Stomach (tissue), 9 donors: Measurements from ENCODE around the gene BSN. TPM values are rescaled to one million over a fixed set of nuclear protein-coding genes. Genes with fewer than 3 reads are reported as not detected.
"Not testable (repeated sequence)": the region's sequence is repeated elsewhere in the genome, so short reads cannot be mapped to it uniquely, and the experiment has no call there.

Experiments used
- DNase-seq, 2 donors: peaks; one replicate each; pipeline versions ENCODE4 v3.0.0 to v3.0.0-alpha.2; 2013 to 2019
- H3K27ac ChIP-seq, 5 donors: fragments of 200-600 bp in 4 of 5; sonication (generic) in 4 of 5; one replicate each; pipeline ENCODE4 v1.5.1; 2013 to 2019; ENCODE audit warnings: mild to moderate bottlenecking in 1 of 5, moderate library complexity in 1 of 5
- H3K27me3 ChIP-seq, 3 donors: fragments of 200-600 bp; sonication (generic); one replicate each; pipeline ENCODE4 v1.5.1; 2017 to 2019; ENCODE audit warnings: mixed run types in 1 of 3
- H3K36me3 ChIP-seq, 4 donors: fragments of 200-600 bp; sonication (generic); 1 replicate in 3 of 4; 2 replicates in 1 of 4; pipeline ENCODE4 v1.5.1; 2016 to 2019
- H3K4me1 ChIP-seq, 4 donors: fragments of 200-600 bp; sonication (generic); one replicate each; pipeline ENCODE4 v1.5.1; 2016 to 2019
- H3K4me3 ChIP-seq, 4 donors: fragments of 200-600 bp; sonication (generic) in 3 of 4; one replicate each; pipeline ENCODE4 v1.5.1; 2016 to 2019; ENCODE audit warnings: mild to moderate bottlenecking in 1 of 4
- H3K9me3 ChIP-seq, 4 donors: fragments of 200-600 bp; sonication (generic); one replicate each; pipeline ENCODE4 v1.5.1; 2016 to 2019
- EP300 ChIP-seq: sonication (generic); formaldehyde crosslinking; IDR thresholded peaks from one replicate; pipeline ENCODE4 v1.6.1; 2017; ENCODE audit warnings: antibody characterized with exemption
- POLR2A ChIP-seq, 4 donors: fragments of 450-650 bp; IDR thresholded peaks; one replicate each; pipeline ENCODE4 v1.6.1; 2016; ENCODE audit warnings: antibody characterized with exemption in 4 of 4, control low read depth in 2 of 4, mild to moderate bottlenecking in 1 of 4, moderate library complexity in 1 of 4
- POLR2AphosphoS5 ChIP-seq, 3 donors: sonication (generic); formaldehyde crosslinking; IDR thresholded peaks; one replicate each; pipeline ENCODE4 v1.6.1; 2016; ENCODE audit warnings: antibody characterized with exemption in 3 of 3
- WGBS, 5 donors: extraction: QIAGEN DNeasy Blood & Tissue Kit in 3 of 5; methylation state at CpG; one replicate each; pipeline versions ENCODE4 v1.1.5 to v1.1.7; 2013 to 2018; 5-methylcytosine and 5-hydroxymethylcytosine counted together
- intact Hi-C: fragments of 100-400 bp; cut with DNase I; formaldehyde crosslinking; loops from one replicate; pipeline ENCODE4 v1.15.1; 2023; ENCODE audit warnings: low total_unique reads
- polyA plus RNA-seq, 3 donors: library from polyadenylated mRNA; stranded (reverse); fragments of 200-250 nt; gene quantifications; one replicate each; pipeline ENCODE4 v1.2.3, GENCODE V29; 2013
- total RNA-seq, 5 donors: library from RNA; depleted of rRNA; stranded (reverse); fragments of >200 nt; gene quantifications; one replicate each; pipeline versions ENCODE4 v1.1.0 to v1.2.3, GENCODE V29; 2014 to 2016
- TF ChIP-seq, protein P1 (sequence below), 7 experiments: fragments of 450-650 bp in 4 of 7; fragments of 200-600 bp in 3 of 7; sonication (generic) in 3 of 7; IDR thresholded peaks; one replicate each; pipeline ENCODE4 v1.5.1; 2016 to 2019; ENCODE audit warnings: antibody characterized with exemption in 7 of 7, control low read depth in 2 of 7, mild to moderate bottlenecking in 1 of 7
- donor health status: healthy with polysubstance abuse.
- donor health status: Bipolar disorder and iron deficiency.
- donor health status: healthy.

BSN gene
- total and polyA plus RNA-seq, 8 donors: 0.03 to 4.5 (median 0.77) TPM; not detected in 2

DNA sequence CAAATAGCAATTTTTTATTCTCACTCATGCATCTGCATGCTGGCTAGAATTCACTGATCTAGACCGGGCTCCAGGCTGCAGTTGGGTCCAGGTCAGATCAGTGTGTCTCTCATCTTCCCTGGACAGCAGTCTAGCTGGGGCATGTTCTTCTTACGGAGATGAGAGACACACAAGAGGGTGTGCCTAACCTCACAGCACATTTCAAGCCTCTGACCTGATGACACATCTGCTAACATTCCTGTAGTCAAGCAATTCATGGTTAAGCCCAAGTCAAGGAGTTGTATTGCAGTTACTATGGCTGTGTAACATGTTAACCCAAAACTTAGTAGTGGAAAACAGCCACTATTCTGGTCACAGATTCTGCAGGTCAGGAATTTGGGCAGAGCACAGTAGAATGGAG is 13.1 kb downstream of the BSN start:
- intact Hi-C loops: no loop called here
- no peak for TF ChIP-seq EP300
- TF ChIP-seq POLR2AphosphoS5 (IDR thresholded peaks at IDR 0.05): no peak
- TF ChIP-seq, protein P1, sequence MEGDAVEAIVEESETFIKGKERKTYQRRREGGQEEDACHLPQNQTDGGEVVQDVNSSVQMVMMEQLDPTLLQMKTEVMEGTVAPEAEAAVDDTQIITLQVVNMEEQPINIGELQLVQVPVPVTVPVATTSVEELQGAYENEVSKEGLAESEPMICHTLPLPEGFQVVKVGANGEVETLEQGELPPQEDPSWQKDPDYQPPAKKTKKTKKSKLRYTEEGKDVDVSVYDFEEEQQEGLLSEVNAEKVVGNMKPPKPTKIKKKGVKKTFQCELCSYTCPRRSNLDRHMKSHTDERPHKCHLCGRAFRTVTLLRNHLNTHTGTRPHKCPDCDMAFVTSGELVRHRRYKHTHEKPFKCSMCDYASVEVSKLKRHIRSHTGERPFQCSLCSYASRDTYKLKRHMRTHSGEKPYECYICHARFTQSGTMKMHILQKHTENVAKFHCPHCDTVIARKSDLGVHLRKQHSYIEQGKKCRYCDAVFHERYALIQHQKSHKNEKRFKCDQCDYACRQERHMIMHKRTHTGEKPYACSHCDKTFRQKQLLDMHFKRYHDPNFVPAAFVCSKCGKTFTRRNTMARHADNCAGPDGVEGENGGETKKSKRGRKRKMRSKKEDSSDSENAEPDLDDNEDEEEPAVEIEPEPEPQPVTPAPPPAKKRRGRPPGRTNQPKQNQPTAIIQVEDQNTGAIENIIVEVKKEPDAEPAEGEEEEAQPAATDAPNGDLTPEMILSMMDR (IDR thresholded peaks at IDR 0.05): no peak
- no peak for TF ChIP-seq POLR2A (IDR thresholded peaks at IDR 0.05)

DNA sequence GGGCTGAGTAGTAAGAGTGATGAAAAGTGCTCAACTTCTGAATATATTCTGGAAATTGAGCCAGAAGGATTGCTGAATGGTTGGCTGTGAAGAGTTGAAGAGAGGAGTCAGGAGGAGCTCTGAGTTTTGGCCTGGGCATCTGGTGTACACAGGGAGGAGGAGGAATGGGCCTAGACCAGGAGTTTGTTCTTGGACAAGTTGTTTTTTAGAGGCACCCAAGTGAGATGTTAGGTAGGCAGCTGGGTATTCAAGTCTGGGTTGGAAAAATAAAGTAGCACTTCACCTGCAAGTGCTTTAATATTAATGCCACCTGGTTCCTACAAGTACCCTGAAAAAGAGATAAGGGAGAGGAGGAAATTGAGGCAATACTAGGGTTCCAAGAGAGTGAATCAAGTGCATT is 14.7 kb downstream of the BSN start:
- no peaks in the 10 kb centered on the region for H3K9me3 ChIP-seq
- no peak overlapping the region for H3K27ac ChIP-seq
- H3K4me1 ChIP-seq: no peaks in the 10 kb centered on the region
- H3K27me3 ChIP-seq: no peaks in the 10 kb centered on the region
- H3K36me3 ChIP-seq: no peaks in the 10 kb centered on the region
- no peak for DNase-seq
- intact Hi-C loops: no loop called here
- TF ChIP-seq, protein P1 (IDR thresholded peaks at IDR 0.05): no peak
- no peak for TF ChIP-seq EP300
- no peak for TF ChIP-seq POLR2AphosphoS5 (IDR thresholded peaks at IDR 0.05)
- no peak overlapping the region for H3K4me3 ChIP-seq

More for the DNA sequence above, 13.1 kb downstream of the BSN start:
- no peaks in the 10 kb centered on the region for H3K27me3 ChIP-seq
- no peaks in the 10 kb centered on the region for H3K4me1 ChIP-seq
- H3K9me3 ChIP-seq: no peaks in the 10 kb centered on the region
- H3K27ac ChIP-seq: no peak overlapping the region
- 17 to 64% (median 49%) methylated on average over 2 of the region's 2 CpGs for WGBS, 5 donors
- H3K4me3 ChIP-seq: no peak overlapping the region
- H3K36me3 ChIP-seq: no peaks in the 10 kb centered on the region
- no peak for DNase-seq

DNA sequence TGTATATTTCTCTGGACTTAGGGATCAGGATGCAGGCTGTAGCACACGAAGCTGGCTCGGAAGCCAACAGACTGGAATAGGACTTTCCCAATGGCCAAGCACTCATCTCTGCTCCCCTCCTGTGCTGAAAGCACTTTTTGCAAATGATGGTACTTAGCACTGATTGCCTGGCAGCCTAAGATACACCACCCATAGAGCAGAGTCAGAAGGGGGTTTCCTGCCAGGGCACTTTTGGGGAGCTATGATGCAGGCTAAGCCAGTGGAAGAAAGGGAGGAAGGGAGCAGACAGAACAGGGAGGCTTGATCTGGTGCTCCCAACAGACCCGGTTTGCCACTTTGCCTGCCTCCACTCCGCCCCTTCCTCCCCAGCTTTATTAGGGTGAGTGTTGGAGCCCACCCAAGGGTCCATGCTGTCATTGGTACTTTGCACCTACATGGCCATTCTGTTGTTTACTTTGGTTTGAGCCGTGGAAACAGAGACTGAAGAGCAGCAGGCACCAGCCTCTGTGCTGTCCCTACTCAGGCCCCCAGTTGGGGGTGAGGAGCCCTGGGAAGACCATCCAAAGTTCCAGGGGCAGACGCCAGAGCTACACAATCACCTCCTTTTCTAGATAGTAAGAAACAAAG is 15.9 kb downstream of the BSN start:
- Histone ChIP-seq H3K27me3 (no peaks in the 10 kb centered on the region), H3K9me3 (no peaks in the 10 kb centered on the region), H3K4me1 (no peaks in the 10 kb centered on the region), H3K36me3 (no peaks in the 10 kb centered on the region), H3K4me3 (no peak overlapping the region), H3K27ac (no peak overlapping the region)
- TF ChIP-seq EP300 (no peak), POLR2AphosphoS5 (IDR thresholded peaks at IDR 0.05) (no peak), POLR2A (IDR thresholded peaks at IDR 0.05) (no peak)
- TF ChIP-seq, protein P1 (IDR thresholded peaks at IDR 0.05): no peak
- DNase-seq: no peak
- intact Hi-C loops: no loop called here
- 54 to 69% (median 58%) methylated on average over 5 to 6 of the region's 6 CpGs for WGBS, 5 donors

DNA sequence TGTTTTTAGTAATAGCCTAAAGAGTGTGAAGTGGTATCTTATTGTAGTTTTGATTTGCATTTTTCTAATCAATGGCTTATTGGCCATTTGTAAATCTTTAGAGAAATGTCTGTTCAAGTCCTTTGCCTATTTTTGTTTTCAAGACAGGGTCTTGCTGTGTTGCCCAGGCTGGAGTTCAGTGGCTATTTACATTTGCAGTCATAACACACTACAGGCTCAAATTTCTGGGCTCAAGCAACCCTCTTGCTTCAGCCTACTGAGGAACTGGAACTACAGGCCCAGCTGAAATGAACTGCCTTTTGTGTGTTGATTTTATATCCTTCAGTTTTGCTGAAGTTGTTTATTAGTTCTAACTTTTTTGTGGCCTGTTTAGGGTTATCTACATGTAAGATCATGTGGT is 27.9 kb downstream of the BSN start:
- TF ChIP-seq POLR2AphosphoS5 (IDR thresholded peaks at IDR 0.05): no peak
- TF ChIP-seq, protein P1 (IDR thresholded peaks at IDR 0.05): no peak
- H3K27me3 ChIP-seq: no peaks in the 10 kb centered on the region
- no peak for DNase-seq
- H3K36me3 ChIP-seq: no peaks in the 10 kb centered on the region
- intact Hi-C loops: no loop called here
- no peaks in the 10 kb centered on the region for H3K4me1 ChIP-seq
- H3K9me3 ChIP-seq: no peaks in the 10 kb centered on the region
- no peak overlapping the region for H3K27ac ChIP-seq
- no peak overlapping the region for H3K4me3 ChIP-seq

DNA sequence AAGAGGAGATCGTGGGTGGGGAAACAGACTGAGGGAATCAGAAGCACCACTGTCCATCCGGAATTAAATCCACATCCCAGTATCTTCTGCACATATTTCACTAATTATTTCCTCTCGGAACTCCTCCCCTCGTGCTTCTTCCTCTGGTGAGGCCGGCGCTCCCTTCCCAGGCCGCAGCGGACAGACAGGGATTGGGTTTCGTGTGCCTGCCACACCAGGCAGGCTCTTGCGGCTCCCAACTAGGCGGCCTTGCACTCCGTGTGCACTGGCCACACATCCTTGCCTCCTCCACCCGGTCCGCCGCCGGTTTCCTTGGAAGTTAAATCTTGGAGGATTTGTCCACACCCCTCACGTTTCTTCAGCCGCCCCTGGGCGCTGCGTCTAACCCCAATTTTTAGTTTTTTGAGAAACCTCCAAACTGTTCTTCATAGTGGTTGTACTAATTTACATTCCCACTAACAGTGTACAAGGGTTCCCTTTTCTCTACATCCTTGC is 31.0 kb downstream of the BSN start:
- DNase-seq, H3K27ac ChIP-seq, H3K4me3 ChIP-seq, intact Hi-C loops, H3K4me1 ChIP-seq, H3K9me3 ChIP-seq, H3K27me3 ChIP-seq, H3K36me3 ChIP-seq: not testable (repeated sequence)
- 82 to 90% (median 89%) methylated on average over 20 of the region's 20 CpGs for WGBS, 5 donors
